ENCODE results near the gene MPPED2. TPM values are rescaled to one million over a fixed set of nuclear protein-coding genes. Genes with fewer than 3 reads are reported as not detected.

Gene MPPED2
- total and polyA plus RNA-seq, 4 donors = 0.11 to 5.6 (median 1.1) TPM

- 50 to 58% methylated on average over 3 of the region's 3 CpGs for WGBS, 2 donors
- H3K27me3 ChIP-seq (ENCODE audit: control insufficient read depth in 3 of 3, insufficient read depth in 3 of 3, low read length in 2 of 3) = no peaks in the 10 kb centered on the region
- H3K9ac ChIP-seq (ENCODE audit: insufficient read depth in 1 of 2, low read length in 2 of 2) = no peak overlapping the region
- DNase-seq (no peak), ATAC-seq (ENCODE audit: insufficient read depth, low FRiP score) (no peak)
- H3K27ac ChIP-seq (ENCODE audit: low read depth in 1 of 2, low read length in 1 of 2) = no peak overlapping the region
- H3K4me3 ChIP-seq = no peak overlapping the region
- TF ChIP-seq CTCF (IDR thresholded peaks at IDR 0.05; ENCODE audit: control extremely low read depth, extremely low read depth) = no peak
- H3K36me3 ChIP-seq (ENCODE audit: control insufficient read depth in 4 of 4, insufficient read depth in 4 of 4, low read length in 4 of 4) = no peaks in the 10 kb centered on the region
- H3K4me1 ChIP-seq (ENCODE audit: control insufficient read depth in 5 of 5, insufficient read depth in 5 of 5, low read length in 5 of 5) = peaks cover 0 to 2% (median 0%) of the 10 kb centered on the region in 5 donors
- no peaks in the 10 kb centered on the region for H3K9me3 ChIP-seq (ENCODE audit: control insufficient read depth in 4 of 4, insufficient read depth in 3 of 4, low read length in 3 of 4)
Observed at GRCh38 chr11:30553521-30554110, 32.5 kb downstream of the MPPED2 start.

- no peak for DNase-seq
- H3K27ac ChIP-seq (ENCODE audit: low read depth in 1 of 2, low read length in 1 of 2) = no peak overlapping the region
- peaks cover 0 to 2% (median 0%) of the 10 kb centered on the region in 5 donors for H3K4me1 ChIP-seq (ENCODE audit: control insufficient read depth in 5 of 5, insufficient read depth in 5 of 5, low read length in 5 of 5)
- TF ChIP-seq CTCF (IDR thresholded peaks at IDR 0.05; ENCODE audit: control extremely low read depth, extremely low read depth) = no peak
- no peak for ATAC-seq (ENCODE audit: insufficient read depth, low FRiP score)
- 93 to 95% methylated on average over 5 of the region's 5 CpGs for WGBS, 2 donors
- no peaks in the 10 kb centered on the region for H3K9me3 ChIP-seq (ENCODE audit: control insufficient read depth in 4 of 4, insufficient read depth in 3 of 4, low read length in 3 of 4)
- H3K36me3 ChIP-seq (ENCODE audit: control insufficient read depth in 4 of 4, insufficient read depth in 4 of 4, low read length in 4 of 4) = no peaks in the 10 kb centered on the region
- no peak overlapping the region for H3K9ac ChIP-seq (ENCODE audit: insufficient read depth in 1 of 2, low read length in 2 of 2)
- H3K4me3 ChIP-seq = no peak overlapping the region
- H3K27me3 ChIP-seq (ENCODE audit: control insufficient read depth in 3 of 3, insufficient read depth in 3 of 3, low read length in 2 of 3) = no peaks in the 10 kb centered on the region
Observed at GRCh38 chr11:30552839-30553238, 33.3 kb downstream of the MPPED2 start.

GRCh38 chr11:30550022-30550542, 36.1 kb downstream of the MPPED2 start:
- no peak for ATAC-seq (ENCODE audit: insufficient read depth, low FRiP score)
- TF ChIP-seq CTCF (IDR thresholded peaks at IDR 0.05; ENCODE audit: control extremely low read depth, extremely low read depth) = no peak
- Histone ChIP-seq H3K27me3 (ENCODE audit: control insufficient read depth in 3 of 3, insufficient read depth in 3 of 3, low read length in 2 of 3) (no peaks in the 10 kb centered on the region), H3K27ac (ENCODE audit: low read depth in 1 of 2, low read length in 1 of 2) (no peak overlapping the region), H3K4me3 (no peak overlapping the region), H3K4me1 (ENCODE audit: control insufficient read depth in 5 of 5, insufficient read depth in 5 of 5, low read length in 5 of 5) (peaks cover 0 to 2% (median 0%) of the 10 kb centered on the region in 5 donors), H3K36me3 (ENCODE audit: control insufficient read depth in 4 of 4, insufficient read depth in 4 of 4, low read length in 4 of 4) (no peaks in the 10 kb centered on the region), H3K9ac (ENCODE audit: insufficient read depth in 1 of 2, low read length in 2 of 2) (no peak overlapping the region), H3K9me3 (ENCODE audit: control insufficient read depth in 4 of 4, insufficient read depth in 3 of 4, low read length in 3 of 4) (no peaks in the 10 kb centered on the region)
- 89 to 93% methylated on average over 4 of the region's 4 CpGs for WGBS, 2 donors
- no peak for DNase-seq

GRCh38 chr11:30549565-30549964, 36.6 kb downstream of the MPPED2 start:
- no peaks in the 10 kb centered on the region for H3K36me3 ChIP-seq (ENCODE audit: control insufficient read depth in 4 of 4, insufficient read depth in 4 of 4, low read length in 4 of 4)
- H3K27ac ChIP-seq (ENCODE audit: low read depth in 1 of 2, low read length in 1 of 2) = no peak overlapping the region
- no peaks in the 10 kb centered on the region for H3K27me3 ChIP-seq (ENCODE audit: control insufficient read depth in 3 of 3, insufficient read depth in 3 of 3, low read length in 2 of 3)
- no peak overlapping the region for H3K4me3 ChIP-seq
- ATAC-seq (ENCODE audit: insufficient read depth, low FRiP score) (no peak), DNase-seq (no peak)
- no peak for TF ChIP-seq CTCF (IDR thresholded peaks at IDR 0.05; ENCODE audit: control extremely low read depth, extremely low read depth)
- 60 to 71% methylated on average over 4 of the region's 4 CpGs for WGBS, 2 donors
- H3K9ac ChIP-seq (ENCODE audit: insufficient read depth in 1 of 2, low read length in 2 of 2) = no peak overlapping the region
- H3K4me1 ChIP-seq (ENCODE audit: control insufficient read depth in 5 of 5, insufficient read depth in 5 of 5, low read length in 5 of 5) = peaks cover 0 to 2% (median 0%) of the 10 kb centered on the region in 5 donors
- H3K9me3 ChIP-seq (ENCODE audit: control insufficient read depth in 4 of 4, insufficient read depth in 3 of 4, low read length in 3 of 4) = no peaks in the 10 kb centered on the region

Data from lung (tissue), 12 donors.